ENCODE results near the gene PRAMEF18. TPM values are rescaled to one million over a fixed set of nuclear protein-coding genes. Genes with fewer than 3 reads are reported as not detected.

PRAMEF18 gene
- total RNA-seq: not detected in 2 replicates

GRCh38 chr1:13225675-13226204 is at the start of gene PRAMEF18:
Gene PRAMEF18 (minus strand): TSS chr1:13226154. CDS start chr1:13226106, 48 bp downstream.

GRCh38 chr1:13253898-13254297 is 27.9 kb upstream of the PRAMEF18 start, which contains the start of gene PRAMEF5:
Gene PRAMEF5 (plus strand): TSS chr1:13254198. CDS start chr1:13259269, 5,071 bp downstream.

GRCh38 chr1:13201309-13201708 is 24.6 kb downstream of the PRAMEF18 start, which contains the start of gene PRAMEF13:
Gene PRAMEF13 (minus strand): TSS chr1:13201409. CDS start chr1:13199589, 1,820 bp downstream.

Other genes with a start within 250 kb of the PRAMEF18 start
- gene PRAMEF27, start 169.6 kb downstream of the PRAMEF18 start, total RNA-seq: not detected in 2 replicates
- not detected in 2 replicates for gene HNRNPCL3, start 165.4 kb downstream of the PRAMEF18 start, total RNA-seq
- not detected in 2 replicates for gene PRAMEF25, start 155.4 kb downstream of the PRAMEF18 start, total RNA-seq
- gene HNRNPCL2, start 109.3 kb downstream of the PRAMEF18 start, total RNA-seq: not detected in 2 replicates
- gene PRAMEF26, start 70.1 kb downstream of the PRAMEF18 start, total RNA-seq: not detected in 2 replicates
- not detected in 2 replicates for gene HNRNPCL4, start 60.5 kb downstream of the PRAMEF18 start, total RNA-seq
- gene PRAMEF9, start 54.3 kb downstream of the PRAMEF18 start, total RNA-seq: not detected in 2 replicates
- gene PRAMEF13, start 24.7 kb downstream of the PRAMEF18 start, total RNA-seq: not detected in 2 replicates
- not detected in 2 replicates for gene PRAMEF5, start 28.0 kb upstream of the PRAMEF18 start, total RNA-seq
- gene PRAMEF8, start 59.0 kb upstream of the PRAMEF18 start, total RNA-seq: not detected in 2 replicates
- not detected in 2 replicates for gene PRAMEF33, start 77.4 kb upstream of the PRAMEF18 start, total RNA-seq
- not detected in 2 replicates for gene PRAMEF15, start 89.4 kb upstream of the PRAMEF18 start, total RNA-seq
- not detected in 2 replicates for gene PRAMEF14, start 121.0 kb upstream of the PRAMEF18 start, total RNA-seq
- gene PRAMEF19, start 145.8 kb upstream of the PRAMEF18 start, total RNA-seq: not detected in 2 replicates
- gene PRAMEF17, start 163.5 kb upstream of the PRAMEF18 start, total RNA-seq: not detected in 2 replicates
- not detected in 2 replicates for gene PRAMEF20, start 184.3 kb upstream of the PRAMEF18 start, total RNA-seq

Measured in cardiac ventricle fibroblast (primary cell).